OCI-LY7 (cell line): Measurements from ENCODE around the gene TNP2. TPM values are rescaled to one million over a fixed set of nuclear protein-coding genes. Genes with fewer than 3 reads are reported as not detected.

Experiments used
- BruUV-seq: library from RNA; stranded (reverse); fragments of 400-500 nt; replicated peaks from 2 replicates; lab custom pipeline; 2021; lab: Mats Ljungman, UMichigan
- CTCF ChIA-PET: fragments of 300-600 bp; sonication (Branson Sonifier 250); formaldehyde crosslinking; loops from one replicate; lab custom pipeline; 2022; ENCODE audit warnings: antibody characterized with exemption; ENCODE audit not compliant: unreplicated experiment; lab: Charles Lee
- POLR2A ChIA-PET: fragments of 300-600 bp; sonication (Branson Sonifier 250); formaldehyde crosslinking; loops from one replicate; lab custom pipeline; 2022; ENCODE audit warnings: antibody characterized with exemption; lab: Charles Lee
- DNase-seq: peaks from one replicate; pipeline ENCODE4 v3.0.0-alpha.2; 2015; ENCODE audit warnings: low spot score
- H2AFZ ChIP-seq: fragments of 200-600 bp; sonication (generic), shearing (Covaris generic); 2 replicates; pipeline ENCODE4 v1.6.1; 2014; ENCODE audit warnings: mild to moderate bottlenecking, antibody characterized with exemption, low read length, moderate library complexity
- H3K27ac ChIP-seq: fragments of 200-600 bp; sonication (generic); 2 replicates; pipeline ENCODE4 v1.5.1; 2014; ENCODE audit warnings: mixed run types, low read depth, mild to moderate bottlenecking, moderate library complexity, low read length, inconsistent platforms; ENCODE audit not compliant: poor library complexity, severe bottlenecking
- H3K36me3 ChIP-seq: fragments of 200-600 bp; sonication (generic); 2 replicates; pipeline ENCODE4 v1.6.1; 2014; ENCODE audit warnings: mild to moderate bottlenecking, antibody characterized with exemption, low read length, moderate library complexity, mixed read lengths; ENCODE audit not compliant: insufficient read depth
- H3K4me1 ChIP-seq: fragments of 200-600 bp; sonication (generic); 2 replicates; pipeline ENCODE4 v1.5.1; 2014; ENCODE audit warnings: mild to moderate bottlenecking, low read length; ENCODE audit not compliant: insufficient read depth, poor library complexity, severe bottlenecking
- H3K4me2 ChIP-seq: fragments of 200-600 bp; sonication (generic); 2 replicates; pipeline ENCODE4 v1.6.1; 2014; ENCODE audit warnings: mild to moderate bottlenecking, low read length
- H3K4me3 ChIP-seq: fragments of 200-600 bp; sonication (generic); 2 replicates; pipeline ENCODE4 v1.5.1; 2014; ENCODE audit warnings: mild to moderate bottlenecking, low read depth, low read length; ENCODE audit not compliant: poor library complexity, severe bottlenecking
- H3K79me2 ChIP-seq: fragments of 200-600 bp; sonication (generic); 2 replicates; pipeline ENCODE4 v1.6.1; 2016; ENCODE audit warnings: low read depth, mild to moderate bottlenecking, low read length, moderate library complexity, mixed read lengths; ENCODE audit not compliant: insufficient read depth
- H3K9me2 ChIP-seq: fragments of 200-600 bp; sonication (generic); 2 replicates; pipeline ENCODE4 v1.6.1; 2016; ENCODE audit warnings: mild to moderate bottlenecking, low read length, mixed read lengths; ENCODE audit not compliant: insufficient read depth
- H3K9me3 ChIP-seq: fragments of 200-600 bp; sonication (generic); 2 replicates; pipeline ENCODE4 v1.6.1; 2014; ENCODE audit warnings: mild to moderate bottlenecking, mixed run types, low read length, mixed read lengths
- H4K20me1 ChIP-seq: fragments of 200-600 bp; sonication (generic); 2 replicates; pipeline ENCODE4 v1.6.1; 2014; ENCODE audit warnings: mild to moderate bottlenecking, antibody characterized with exemption, low read length, moderate library complexity, mixed read lengths; ENCODE audit not compliant: insufficient read depth
- EZH2phosphoT487 ChIP-seq: fragments of 200-600 bp; sonication (generic); IDR thresholded peaks from 2 replicates; pipeline ENCODE4 v1.6.1; 2018; ENCODE audit warnings: low read depth, borderline replicate concordance, mild to moderate bottlenecking, mixed run types, antibody characterized with exemption, low read length, moderate library complexity, mixed read lengths
- intact Hi-C: fragments of 100-400 bp; cut with micrococcal nuclease; formaldehyde crosslinking; loops from one replicate; pipeline ENCODE4 v1.10.0; 2022; ENCODE audit not compliant: unreplicated experiment
- total RNA-seq, 2 experiments: library from RNA; depleted of rRNA in 1 of 2; stranded (reverse); fragments of >200 nt in 1 of 2; shearing (Covaris generic) in 1 of 2; gene quantifications; 2 replicates each; pipeline ENCODE4 v1.2.3, GENCODE V29; 2014 to 2022
- TF ChIP-seq, protein P1 (sequence below): fragments of 200-600 bp; sonication (generic); conservative IDR thresholded peaks from 2 replicates; pipeline ENCODE4 v1.5.1; 2014; ENCODE audit warnings: mild to moderate bottlenecking, antibody characterized with exemption, low read length, moderate library complexity, mixed read lengths

The TNP2 gene
- total RNA-seq, 2 experiments from 2014 or later = not detected

DNA sequence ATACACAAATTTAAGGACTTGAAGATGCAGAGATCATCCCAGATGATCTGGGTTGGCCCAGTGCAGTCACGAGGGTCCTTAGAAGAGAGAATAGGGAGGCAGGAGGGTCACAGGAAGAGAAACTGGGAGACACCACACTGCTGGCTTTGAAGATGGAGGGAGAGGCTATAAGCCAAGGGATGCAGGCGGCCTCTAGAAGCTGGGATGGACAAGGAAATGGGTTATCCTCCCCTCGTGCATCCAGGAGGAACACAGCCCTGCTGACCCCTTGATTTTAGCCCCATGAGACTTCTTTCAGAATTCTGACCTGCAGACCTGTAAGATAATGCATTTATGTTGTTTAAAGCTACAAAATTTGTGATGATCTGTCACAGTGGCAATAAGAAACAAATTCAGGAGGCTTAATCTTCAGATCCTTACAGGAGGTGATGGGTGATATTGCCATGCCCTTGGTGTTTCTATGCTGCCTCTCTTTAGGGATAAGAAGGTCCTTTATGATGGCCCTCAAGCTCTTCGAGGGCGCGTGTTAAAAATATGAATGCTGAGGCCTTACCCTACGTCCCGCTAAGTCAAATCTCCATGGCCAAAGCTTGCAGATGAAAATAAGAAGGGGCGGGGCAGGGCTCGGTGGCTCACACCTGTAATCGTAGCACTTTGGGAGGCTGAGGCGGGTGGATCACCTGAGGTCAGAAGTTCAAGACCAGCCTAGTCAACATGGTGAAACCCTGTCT is 8.6 kb upstream of the TNP2 start:
- CTCF ChIA-PET = no interaction called here
- Histone ChIP-seq H3K9me3 (no peaks in the 10 kb centered on the region), H3K27ac (no peak overlapping the region), H3K4me2 (no peak overlapping the region), H2AFZ (no peak overlapping the region), H3K9me2 (no peaks in the 10 kb centered on the region), H3K4me1 (peaks cover 12% of the 10 kb centered on the region), H3K36me3 (no peaks in the 10 kb centered on the region), H3K4me3 (no peak overlapping the region), H3K79me2 (no peaks in the 10 kb centered on the region), H4K20me1 (no peaks in the 10 kb centered on the region)
- no TSS peak for BruUV-seq
- intact Hi-C loops = no loop called here
- POLR2A ChIA-PET = no interaction called here
- DNase-seq = no peak
- no peak for TF ChIP-seq EZH2phosphoT487
- TF ChIP-seq, protein P1, sequence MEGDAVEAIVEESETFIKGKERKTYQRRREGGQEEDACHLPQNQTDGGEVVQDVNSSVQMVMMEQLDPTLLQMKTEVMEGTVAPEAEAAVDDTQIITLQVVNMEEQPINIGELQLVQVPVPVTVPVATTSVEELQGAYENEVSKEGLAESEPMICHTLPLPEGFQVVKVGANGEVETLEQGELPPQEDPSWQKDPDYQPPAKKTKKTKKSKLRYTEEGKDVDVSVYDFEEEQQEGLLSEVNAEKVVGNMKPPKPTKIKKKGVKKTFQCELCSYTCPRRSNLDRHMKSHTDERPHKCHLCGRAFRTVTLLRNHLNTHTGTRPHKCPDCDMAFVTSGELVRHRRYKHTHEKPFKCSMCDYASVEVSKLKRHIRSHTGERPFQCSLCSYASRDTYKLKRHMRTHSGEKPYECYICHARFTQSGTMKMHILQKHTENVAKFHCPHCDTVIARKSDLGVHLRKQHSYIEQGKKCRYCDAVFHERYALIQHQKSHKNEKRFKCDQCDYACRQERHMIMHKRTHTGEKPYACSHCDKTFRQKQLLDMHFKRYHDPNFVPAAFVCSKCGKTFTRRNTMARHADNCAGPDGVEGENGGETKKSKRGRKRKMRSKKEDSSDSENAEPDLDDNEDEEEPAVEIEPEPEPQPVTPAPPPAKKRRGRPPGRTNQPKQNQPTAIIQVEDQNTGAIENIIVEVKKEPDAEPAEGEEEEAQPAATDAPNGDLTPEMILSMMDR = no peak

DNA sequence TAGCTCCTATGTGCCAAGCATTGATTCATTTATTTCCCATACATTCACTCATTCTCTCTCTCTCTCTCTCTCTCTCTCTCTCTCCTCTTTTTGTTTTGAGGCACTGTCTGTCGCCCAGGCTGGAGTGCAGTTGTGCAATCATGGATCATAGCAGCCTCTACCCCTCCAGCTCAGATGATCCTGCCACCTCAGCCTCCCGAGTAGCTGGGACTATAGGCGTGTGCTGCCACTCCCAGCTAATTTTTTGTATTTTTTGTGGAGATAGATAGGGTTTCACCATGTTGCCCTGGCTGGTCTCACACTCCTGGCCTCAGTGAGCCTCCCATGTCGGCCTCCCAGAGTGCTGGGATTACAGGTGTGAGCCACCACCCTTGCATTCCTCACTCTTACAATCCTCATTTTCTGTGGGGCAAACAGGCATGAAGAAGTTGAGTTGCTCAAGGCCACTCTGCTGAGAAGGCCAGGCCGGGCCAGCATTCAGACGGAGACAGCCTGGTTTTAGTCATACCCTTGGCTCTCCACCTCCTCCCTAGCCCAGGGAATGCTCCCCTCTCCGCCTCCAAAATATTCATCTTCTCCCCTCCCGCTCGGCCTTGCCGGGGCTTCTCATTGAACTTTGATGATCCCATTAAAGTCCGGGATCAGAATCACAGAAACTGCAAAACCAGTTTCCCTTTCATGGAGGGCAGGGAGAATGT is 7.9 kb upstream of the TNP2 start:
- DNase-seq = no peak
- H3K4me1 ChIP-seq = peaks cover 12% of the 10 kb centered on the region
- ChIA-PET CTCF (no interaction called here), POLR2A (interaction anchor here (0.6 kb wide), 2 partner anchors 9 to 19 kb away, joined by 3 to 4 read pairs; no protein-coding TSS in a partner anchor)
- no peaks in the 10 kb centered on the region for H3K36me3 ChIP-seq
- H3K4me2 ChIP-seq = no peak overlapping the region
- BruUV-seq = no TSS peak
- TF ChIP-seq, protein P1 = no peak
- TF ChIP-seq EZH2phosphoT487 = no peak
- intact Hi-C loops = no loop called here
- H3K27ac ChIP-seq = no peak overlapping the region
- H3K79me2 ChIP-seq = no peaks in the 10 kb centered on the region
- H3K9me2 ChIP-seq = no peaks in the 10 kb centered on the region
- H3K9me3 ChIP-seq = no peaks in the 10 kb centered on the region
- no peak overlapping the region for H2AFZ ChIP-seq
- H3K4me3 ChIP-seq = no peak overlapping the region
- H4K20me1 ChIP-seq = no peaks in the 10 kb centered on the region
